ENCODE results near the gene MN1.

The MN1 gene

GRCh38 chr22:27709919-27710675, 91.5 kb downstream of the MN1 start:
- DNase-seq: no peak

- no peak for DNase-seq
Measured at GRCh38 chr22:27706489-27706888, 95.1 kb downstream of the MN1 start.

- no peak for DNase-seq
Measured at GRCh38 chr22:27705408-27706080, 96.0 kb downstream of the MN1 start.

GRCh38 chr22:27704581-27704980, 97.0 kb downstream of the MN1 start:
- DNase-seq: no peak

GRCh38 chr22:27699383-27700019, 102.1 kb downstream of the MN1 start:
- no peak for DNase-seq

DNA sequence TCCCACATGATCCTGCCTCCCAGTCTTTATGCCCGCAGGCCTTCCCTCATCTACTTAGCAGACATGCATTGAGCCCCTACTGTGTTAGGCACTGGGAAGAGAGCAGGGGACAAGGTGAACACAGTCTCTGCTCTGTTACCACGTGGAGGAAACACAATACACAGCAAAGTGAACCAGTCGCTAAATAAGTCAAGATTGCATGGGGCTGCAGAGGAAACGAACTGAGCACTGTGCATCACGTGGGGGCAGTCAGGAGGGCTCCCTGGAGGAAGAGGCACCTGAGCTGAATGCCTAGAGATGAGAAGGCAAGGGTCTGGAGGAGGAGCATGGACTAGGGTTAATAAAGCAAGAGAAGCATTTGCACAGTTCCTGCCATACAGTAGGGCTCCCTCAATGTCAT, 102.7 kb downstream of the MN1 start:
- no peak for DNase-seq
